ENCODE data around the gene CHN2.

CHN2 gene

GRCh38 chr7:29228289-29229011 is 33.9 kb downstream of the CHN2 start:
- no peak overlapping the region for H2AFZ ChIP-seq (ENCODE audit: low read depth)
- TF ChIP-seq CTCF (conservative IDR thresholded peaks at IDR 0.05; ENCODE audit: low read depth, low read length), result no peak
- no peak overlapping the region for H3K27ac ChIP-seq
- H3K27me3 ChIP-seq (ENCODE audit: insufficient read depth, low read depth), result no peaks in the 10 kb centered on the region
- H3K36me3 ChIP-seq (ENCODE audit: insufficient read depth), result no peaks in the 10 kb centered on the region
- H3K79me2 ChIP-seq (ENCODE audit: insufficient read depth, low read depth), result no peaks in the 10 kb centered on the region
- no peak overlapping the region for H3K9ac ChIP-seq
- no peak overlapping the region for H3K4me2 ChIP-seq
- no peaks in the 10 kb centered on the region for H4K20me1 ChIP-seq (ENCODE audit: insufficient read depth)
- no peak overlapping the region for H3K4me3 ChIP-seq (IDR thresholded peaks at IDR 0.05; ENCODE audit: insufficient read depth, low read depth, low read length)
- no peaks in the 10 kb centered on the region for H3K4me1 ChIP-seq (ENCODE audit: low read depth, poor library complexity, severe bottlenecking)

GRCh38 chr7:29229066-29229465 is 34.5 kb downstream of the CHN2 start:
- no peaks in the 10 kb centered on the region for H3K79me2 ChIP-seq (ENCODE audit: insufficient read depth, low read depth)
- H3K27me3 ChIP-seq (ENCODE audit: insufficient read depth, low read depth), result no peaks in the 10 kb centered on the region
- no peak for TF ChIP-seq CTCF (conservative IDR thresholded peaks at IDR 0.05; ENCODE audit: low read depth, low read length)
- H3K27ac ChIP-seq, result no peak overlapping the region
- no peak overlapping the region for H3K4me3 ChIP-seq (IDR thresholded peaks at IDR 0.05; ENCODE audit: insufficient read depth, low read depth, low read length)
- no peak overlapping the region for H3K4me2 ChIP-seq
- no peaks in the 10 kb centered on the region for H3K36me3 ChIP-seq (ENCODE audit: insufficient read depth)
- H3K9ac ChIP-seq, result no peak overlapping the region
- no peak overlapping the region for H2AFZ ChIP-seq (ENCODE audit: low read depth)
- no peaks in the 10 kb centered on the region for H4K20me1 ChIP-seq (ENCODE audit: insufficient read depth)
- no peaks in the 10 kb centered on the region for H3K4me1 ChIP-seq (ENCODE audit: low read depth, poor library complexity, severe bottlenecking)

- TF ChIP-seq CTCF (conservative IDR thresholded peaks at IDR 0.05; ENCODE audit: low read depth, low read length), result no peak
- Histone ChIP-seq H3K9ac (no peak overlapping the region), H3K4me2 (no peak overlapping the region), H3K4me3 (IDR thresholded peaks at IDR 0.05; ENCODE audit: insufficient read depth, low read depth, low read length) (no peak overlapping the region), H2AFZ (ENCODE audit: low read depth) (no peak overlapping the region), H3K36me3 (ENCODE audit: insufficient read depth) (no peaks in the 10 kb centered on the region), H3K27ac (no peak overlapping the region), H3K79me2 (ENCODE audit: insufficient read depth, low read depth) (no peaks in the 10 kb centered on the region), H3K27me3 (ENCODE audit: insufficient read depth, low read depth) (no peaks in the 10 kb centered on the region), H3K4me1 (ENCODE audit: low read depth, poor library complexity, severe bottlenecking) (no peaks in the 10 kb centered on the region), H4K20me1 (ENCODE audit: insufficient read depth) (no peaks in the 10 kb centered on the region)
Measured at GRCh38 chr7:29229946-29230345, 35.4 kb downstream of the CHN2 start.

GRCh38 chr7:29230871-29231345 is 36.3 kb downstream of the CHN2 start:
- Histone ChIP-seq H3K4me1 (ENCODE audit: low read depth, poor library complexity, severe bottlenecking) (no peaks in the 10 kb centered on the region), H2AFZ (ENCODE audit: low read depth) (no peak overlapping the region), H3K4me3 (IDR thresholded peaks at IDR 0.05; ENCODE audit: insufficient read depth, low read depth, low read length) (no peak overlapping the region), H4K20me1 (ENCODE audit: insufficient read depth) (no peaks in the 10 kb centered on the region), H3K27me3 (ENCODE audit: insufficient read depth, low read depth) (no peaks in the 10 kb centered on the region), H3K36me3 (ENCODE audit: insufficient read depth) (no peaks in the 10 kb centered on the region), H3K27ac (no peak overlapping the region), H3K4me2 (no peak overlapping the region), H3K9ac (no peak overlapping the region), H3K79me2 (ENCODE audit: insufficient read depth, low read depth) (no peaks in the 10 kb centered on the region)
- TF ChIP-seq CTCF (conservative IDR thresholded peaks at IDR 0.05; ENCODE audit: low read depth, low read length), result no peak

All from KMS-11 (cell line).